Measurements from ENCODE around the gene HIBCH. TPM values are rescaled to one million over a fixed set of nuclear protein-coding genes. Genes with fewer than 3 reads are reported as not detected.
"Not testable (repeated sequence)": the region's sequence is repeated elsewhere in the genome, so short reads cannot be mapped to it uniquely, and the experiment has no call there.

The HIBCH gene
- polyA plus RNA-seq, 1 donor (not counting 4 experiments of a cell fraction or from before 2014, with no cell fraction given): 19.4 TPM

DNA sequence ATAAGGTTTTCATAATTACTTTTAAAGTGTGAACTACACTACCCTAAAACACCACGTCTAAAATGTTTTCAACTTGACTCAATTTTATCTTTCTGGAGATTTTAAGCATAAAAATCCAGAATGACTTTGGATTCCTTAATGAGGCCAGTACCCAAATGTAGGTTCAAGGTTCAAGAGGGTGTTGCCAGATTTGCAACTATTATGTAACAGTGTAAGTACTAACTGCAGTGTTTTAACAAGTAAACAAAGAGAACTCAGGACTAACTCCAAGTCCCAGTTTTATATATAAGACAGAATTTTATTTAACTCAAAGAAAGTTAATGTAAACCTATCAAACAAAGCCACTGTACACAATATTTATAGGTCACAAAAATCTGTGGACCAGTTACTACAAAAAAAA, 5.7 kb downstream of the HIBCH start:
- peaks cover 0 to 3% of the 10 kb centered on the region in 2 experiments for H3K36me3 ChIP-seq (ENCODE audit: control insufficient read depth in 2 of 2, extremely low read depth in 1 of 2, insufficient read depth in 2 of 2, low read length in 2 of 2)
- H3K4me3 ChIP-seq (ENCODE audit: control insufficient read depth in 2 of 3, extremely low read depth in 1 of 3, insufficient read depth in 2 of 3, low read depth in 1 of 3, low read length in 3 of 3): no peak overlapping the region
- no peak overlapping the region for H3K9ac ChIP-seq (ENCODE audit: control insufficient read depth, extremely low read depth, insufficient read depth, low read length)
- H4K20me1 ChIP-seq (ENCODE audit: control insufficient read depth, extremely low read depth, insufficient read depth, low read length): no peaks in the 10 kb centered on the region
- H3K4me2 ChIP-seq (ENCODE audit: control insufficient read depth, extremely low read depth, insufficient read depth, low read depth, low read length): no peak overlapping the region
- no peaks in the 10 kb centered on the region for H3K9me1 ChIP-seq (ENCODE audit: control insufficient read depth, extremely low read depth, insufficient read depth, low read length)
- no peak for FAIRE-seq
- no peaks in the 10 kb centered on the region for H3K27me3 ChIP-seq (ENCODE audit: control insufficient read depth, extremely low read depth, insufficient read depth, low read length)
- H3K27ac ChIP-seq (ENCODE audit: control insufficient read depth, insufficient read depth, low read length): no peak overlapping the region
- no peaks in the 10 kb centered on the region for H3K9me3 ChIP-seq (ENCODE audit: control insufficient read depth, low read depth, low read length)
- no peak for TF ChIP-seq EZH2 (IDR thresholded peaks at IDR 0.05; ENCODE audit: low read length)
- TF ChIP-seq, protein P1, sequence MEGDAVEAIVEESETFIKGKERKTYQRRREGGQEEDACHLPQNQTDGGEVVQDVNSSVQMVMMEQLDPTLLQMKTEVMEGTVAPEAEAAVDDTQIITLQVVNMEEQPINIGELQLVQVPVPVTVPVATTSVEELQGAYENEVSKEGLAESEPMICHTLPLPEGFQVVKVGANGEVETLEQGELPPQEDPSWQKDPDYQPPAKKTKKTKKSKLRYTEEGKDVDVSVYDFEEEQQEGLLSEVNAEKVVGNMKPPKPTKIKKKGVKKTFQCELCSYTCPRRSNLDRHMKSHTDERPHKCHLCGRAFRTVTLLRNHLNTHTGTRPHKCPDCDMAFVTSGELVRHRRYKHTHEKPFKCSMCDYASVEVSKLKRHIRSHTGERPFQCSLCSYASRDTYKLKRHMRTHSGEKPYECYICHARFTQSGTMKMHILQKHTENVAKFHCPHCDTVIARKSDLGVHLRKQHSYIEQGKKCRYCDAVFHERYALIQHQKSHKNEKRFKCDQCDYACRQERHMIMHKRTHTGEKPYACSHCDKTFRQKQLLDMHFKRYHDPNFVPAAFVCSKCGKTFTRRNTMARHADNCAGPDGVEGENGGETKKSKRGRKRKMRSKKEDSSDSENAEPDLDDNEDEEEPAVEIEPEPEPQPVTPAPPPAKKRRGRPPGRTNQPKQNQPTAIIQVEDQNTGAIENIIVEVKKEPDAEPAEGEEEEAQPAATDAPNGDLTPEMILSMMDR (optimal IDR thresholded peaks at IDR 0.05 in 1 of 3, IDR thresholded peaks at IDR 0.05 in 1 of 3, conservative IDR thresholded peaks at IDR 0.05 in 1 of 3; ENCODE audit: extremely low read depth in 1 of 3, insufficient read depth in 2 of 3, low read length in 3 of 3): no peak
- H3K4me1 ChIP-seq (ENCODE audit: control insufficient read depth, extremely low read depth, insufficient read depth, low read length): peaks cover 18% of the 10 kb centered on the region
- dilution Hi-C loops (cut with MboI; ENCODE audit: extremely low pct_ligation_motif_present, low sequenced_read_pairs): no loop called here
- no peak overlapping the region for H2AFZ ChIP-seq (ENCODE audit: control insufficient read depth, low read length)
- DNase-seq (ENCODE audit: low read depth, low spot score): no peak
- H3K79me2 ChIP-seq (ENCODE audit: control insufficient read depth, insufficient read depth, low read length): peaks cover 11% of the 10 kb centered on the region

GRCh38 chr2:190312635-190313025, 7.0 kb downstream of the HIBCH start:
- H3K4me2 ChIP-seq (ENCODE audit: control insufficient read depth, extremely low read depth, insufficient read depth, low read depth, low read length); H3K9ac ChIP-seq (ENCODE audit: control insufficient read depth, extremely low read depth, insufficient read depth, low read length); H3K9me3 ChIP-seq (ENCODE audit: control insufficient read depth, low read depth, low read length); DNase-seq (ENCODE audit: low read depth, low spot score); H3K36me3 ChIP-seq (ENCODE audit: control insufficient read depth in 2 of 2, extremely low read depth in 1 of 2, insufficient read depth in 2 of 2, low read length in 2 of 2); FAIRE-seq; H3K27me3 ChIP-seq (ENCODE audit: control insufficient read depth, extremely low read depth, insufficient read depth, low read length); H3K9me1 ChIP-seq (ENCODE audit: control insufficient read depth, extremely low read depth, insufficient read depth, low read length); H3K27ac ChIP-seq (ENCODE audit: control insufficient read depth, insufficient read depth, low read length); dilution Hi-C loops (cut with MboI; ENCODE audit: extremely low pct_ligation_motif_present, low sequenced_read_pairs); H2AFZ ChIP-seq (ENCODE audit: control insufficient read depth, low read length); H3K4me3 ChIP-seq (ENCODE audit: control insufficient read depth in 2 of 3, extremely low read depth in 1 of 3, insufficient read depth in 2 of 3, low read depth in 1 of 3, low read length in 3 of 3); H4K20me1 ChIP-seq (ENCODE audit: control insufficient read depth, extremely low read depth, insufficient read depth, low read length); H3K79me2 ChIP-seq (ENCODE audit: control insufficient read depth, insufficient read depth, low read length): not testable (repeated sequence)
- peaks cover 10% of the 10 kb centered on the region for H3K4me1 ChIP-seq (ENCODE audit: control insufficient read depth, extremely low read depth, insufficient read depth, low read length)

- dilution Hi-C loops (cut with MboI; ENCODE audit: extremely low pct_ligation_motif_present, low sequenced_read_pairs): no loop called here
- peaks cover 0 to 3% of the 10 kb centered on the region in 2 experiments for H3K36me3 ChIP-seq (ENCODE audit: control insufficient read depth in 2 of 2, extremely low read depth in 1 of 2, insufficient read depth in 2 of 2, low read length in 2 of 2)
- no peaks in the 10 kb centered on the region for H4K20me1 ChIP-seq (ENCODE audit: control insufficient read depth, extremely low read depth, insufficient read depth, low read length)
- H3K4me2 ChIP-seq (ENCODE audit: control insufficient read depth, extremely low read depth, insufficient read depth, low read depth, low read length): peak overlapping the region; percentile 11
- peaks cover 10% of the 10 kb centered on the region for H3K4me1 ChIP-seq (ENCODE audit: control insufficient read depth, extremely low read depth, insufficient read depth, low read length)
- H3K79me2 ChIP-seq (ENCODE audit: control insufficient read depth, insufficient read depth, low read length): peaks cover 4% of the 10 kb centered on the region
- H3K9ac ChIP-seq (ENCODE audit: control insufficient read depth, extremely low read depth, insufficient read depth, low read length): no peak overlapping the region
- H3K27me3 ChIP-seq (ENCODE audit: control insufficient read depth, extremely low read depth, insufficient read depth, low read length): no peaks in the 10 kb centered on the region
- H3K27ac ChIP-seq (ENCODE audit: control insufficient read depth, insufficient read depth, low read length): no peak overlapping the region
- DNase-seq (ENCODE audit: low read depth, low spot score) (no peak), FAIRE-seq (no peak)
- no peaks in the 10 kb centered on the region for H3K9me1 ChIP-seq (ENCODE audit: control insufficient read depth, extremely low read depth, insufficient read depth, low read length)
- no peak overlapping the region for H3K4me3 ChIP-seq (ENCODE audit: control insufficient read depth in 2 of 3, extremely low read depth in 1 of 3, insufficient read depth in 2 of 3, low read depth in 1 of 3, low read length in 3 of 3)
- TF ChIP-seq EZH2 (IDR thresholded peaks at IDR 0.05; ENCODE audit: low read length): no peak
- TF ChIP-seq, protein P1 (optimal IDR thresholded peaks at IDR 0.05 in 1 of 3, IDR thresholded peaks at IDR 0.05 in 1 of 3, conservative IDR thresholded peaks at IDR 0.05 in 1 of 3; ENCODE audit: extremely low read depth in 1 of 3, insufficient read depth in 2 of 3, low read length in 3 of 3): no peak
- no peaks in the 10 kb centered on the region for H3K9me3 ChIP-seq (ENCODE audit: control insufficient read depth, low read depth, low read length)
- no peak overlapping the region for H2AFZ ChIP-seq (ENCODE audit: control insufficient read depth, low read length)
These were observed 7.6 kb downstream of the HIBCH start for GRCh38 chr2:190311893-190312634.
